Measurements from ENCODE around the gene POLG.

GRCh38 chr15:89379251-89379695, 44.6 kb upstream of the POLG start:
- no peak for TF ChIP-seq CTCF (conservative IDR thresholded peaks at IDR 0.05 in 1 of 2, IDR thresholded peaks at IDR 0.05 in 1 of 2; ENCODE audit: extremely low read depth in 1 of 2, insufficient read depth in 1 of 2, low read depth in 1 of 2, low read length in 2 of 2)
- TF ChIP-seq EZH2 (IDR thresholded peaks at IDR 0.05; ENCODE audit: borderline replicate concordance, low read length) = no peak

Data from mammary epithelial cell (primary cell).